GM13976 (cell line): ENCODE data around the gene GLIS1.

Source experiments
- DNase-seq: peaks from one replicate; pipeline ENCODE4 v3.0.0; 2012; ENCODE audit warnings: low spot score
- CTCF ChIP-seq: IDR thresholded peaks from 2 replicates; pipeline ENCODE4 v1.5.1; 2012; ENCODE audit warnings: borderline replicate concordance, mild to moderate bottlenecking; ENCODE audit not compliant: insufficient read depth; ENCODE audit errors: extremely low read depth, missing control alignments, control extremely low read depth
- in situ Hi-C: fragments of 300-500 bp; cut with MboI; formaldehyde crosslinking; loops from one replicate; pipeline ENCODE4 v1.12.0; 2022; ENCODE audit warnings: low sequenced_read_pairs, mixed read lengths, inconsistent platforms; ENCODE audit not compliant: unreplicated experiment

Gene GLIS1

GRCh38 chr1:53693773-53694717 lies 44.9 kb downstream of the GLIS1 start:
- DNase-seq: no peak
- in situ Hi-C loops: loop anchor here (25.0 kb wide), 1 partner anchor 207 kb away; no protein-coding TSS in a partner anchor
- no peak for TF ChIP-seq CTCF

- in situ Hi-C loops: loop anchor here (25.0 kb wide), 1 partner anchor 206 kb away; no protein-coding TSS in a partner anchor
Measured at GRCh38 chr1:53693339-53693738, 45.6 kb downstream of the GLIS1 start.

GRCh38 chr1:53691326-53691725 lies 47.6 kb downstream of the GLIS1 start:
- TF ChIP-seq CTCF: no peak
- DNase-seq: no peak
- in situ Hi-C loops: loop anchor here (25.0 kb wide), 1 partner anchor 204 kb away; no protein-coding TSS in a partner anchor

More at GRCh38 chr1:53693339-53693738, 45.6 kb downstream of the GLIS1 start:
- DNase-seq: no peak
- no peak for TF ChIP-seq CTCF

GRCh38 chr1:53690411-53690810 lies 48.6 kb downstream of the GLIS1 start:
- no peak for TF ChIP-seq CTCF

GRCh38 chr1:53689736-53690326 lies 49.1 kb downstream of the GLIS1 start:
- in situ Hi-C loops: loop anchor here (25.0 kb wide), 1 partner anchor 203 kb away; no protein-coding TSS in a partner anchor
- no peak for TF ChIP-seq CTCF
- no peak for DNase-seq

More at GRCh38 chr1:53690411-53690810, 48.6 kb downstream of the GLIS1 start:
- no peak for DNase-seq
- in situ Hi-C loops: loop anchor here (25.0 kb wide), 1 partner anchor 203 kb away; no protein-coding TSS in a partner anchor

GRCh38 chr1:53689223-53689622 lies 49.7 kb downstream of the GLIS1 start:
- DNase-seq: no peak
- in situ Hi-C loops: loop anchor here (25.0 kb wide), 1 partner anchor 202 kb away; no protein-coding TSS in a partner anchor
- TF ChIP-seq CTCF: no peak
